NCI-H446 (cell line): ENCODE results near the gene EME2.

ENCODE experiments used
- DNase-seq, 2 experiments: peaks; one replicate each; lab custom pipeline; 2025; lab: John Stamatoyannopoulos, UW

The EME2 gene

DNA sequence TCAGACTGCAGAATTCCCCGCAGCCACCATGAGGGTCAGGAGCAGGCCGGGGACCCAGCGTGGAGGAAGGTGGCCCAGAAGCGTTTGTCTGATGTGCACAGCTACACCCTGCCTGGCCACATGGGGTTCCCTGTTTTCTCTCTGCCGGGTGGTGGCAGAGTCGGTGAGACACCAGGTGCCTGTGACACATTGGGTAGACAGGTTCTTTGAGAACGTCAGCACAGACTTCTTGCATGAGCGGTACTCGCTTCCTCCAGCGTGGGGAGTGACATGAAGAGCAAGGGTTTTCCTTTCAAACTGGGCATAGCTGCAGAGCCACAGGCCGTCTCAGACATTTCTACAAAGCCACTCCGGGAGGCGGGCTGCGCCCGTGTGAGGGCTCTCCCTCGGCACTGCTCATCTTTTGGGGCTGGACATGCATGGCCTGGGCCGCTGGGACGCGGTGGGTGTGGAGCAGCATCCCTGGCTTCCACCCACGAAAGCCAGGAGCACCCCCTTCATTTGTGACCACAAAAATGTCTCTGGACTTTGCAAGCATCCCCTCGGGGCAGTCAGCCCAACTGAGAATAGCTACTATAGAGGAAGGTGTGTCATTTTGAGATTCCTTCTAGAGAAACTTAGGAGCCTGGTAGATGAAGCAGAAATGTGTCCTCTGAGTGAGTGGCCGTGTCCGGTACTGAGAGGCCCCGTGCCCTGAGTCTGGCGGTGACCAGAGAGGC is 27.3 kb upstream of the EME2 start:
- DNase-seq = no peak

DNA sequence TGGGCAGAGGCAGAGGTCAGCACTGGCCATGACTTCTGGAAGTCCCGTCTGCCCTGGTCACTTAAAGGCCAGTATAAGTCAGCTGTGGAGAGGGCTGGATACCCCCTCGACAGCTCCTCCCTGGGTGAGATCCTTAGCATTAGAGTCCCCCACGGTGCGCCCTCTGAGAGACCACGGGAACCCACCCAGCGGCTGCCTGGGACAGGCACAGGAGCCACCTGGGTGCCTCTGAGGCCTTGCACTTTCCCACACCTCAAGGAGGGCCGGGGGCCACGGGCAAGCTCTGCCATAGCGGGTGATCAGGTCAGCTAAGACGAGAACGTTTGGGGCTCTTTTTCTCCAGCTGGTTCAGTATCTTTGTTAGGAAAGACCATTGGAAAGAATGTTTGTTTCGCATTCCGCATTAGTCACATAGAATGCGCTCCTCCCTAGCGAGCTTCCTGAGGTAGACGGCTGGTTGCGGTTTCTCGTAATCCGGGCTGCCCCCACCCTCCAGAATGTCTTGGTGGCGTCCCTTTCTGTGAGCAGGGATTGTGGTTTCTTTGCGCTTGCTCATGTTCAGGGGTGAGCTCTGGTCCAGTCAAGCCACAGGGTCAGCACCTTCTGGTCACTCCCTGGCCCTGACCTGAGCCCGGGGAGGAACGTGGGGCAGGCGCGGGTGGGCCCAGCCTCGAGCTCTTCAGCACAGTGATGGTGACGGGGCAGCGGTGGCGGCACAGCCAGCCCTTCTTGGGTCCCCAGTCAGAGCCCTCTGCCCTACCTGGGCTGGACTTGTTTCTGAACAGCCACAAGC is 26.5 kb upstream of the EME2 start:
- no peak for DNase-seq

DNA sequence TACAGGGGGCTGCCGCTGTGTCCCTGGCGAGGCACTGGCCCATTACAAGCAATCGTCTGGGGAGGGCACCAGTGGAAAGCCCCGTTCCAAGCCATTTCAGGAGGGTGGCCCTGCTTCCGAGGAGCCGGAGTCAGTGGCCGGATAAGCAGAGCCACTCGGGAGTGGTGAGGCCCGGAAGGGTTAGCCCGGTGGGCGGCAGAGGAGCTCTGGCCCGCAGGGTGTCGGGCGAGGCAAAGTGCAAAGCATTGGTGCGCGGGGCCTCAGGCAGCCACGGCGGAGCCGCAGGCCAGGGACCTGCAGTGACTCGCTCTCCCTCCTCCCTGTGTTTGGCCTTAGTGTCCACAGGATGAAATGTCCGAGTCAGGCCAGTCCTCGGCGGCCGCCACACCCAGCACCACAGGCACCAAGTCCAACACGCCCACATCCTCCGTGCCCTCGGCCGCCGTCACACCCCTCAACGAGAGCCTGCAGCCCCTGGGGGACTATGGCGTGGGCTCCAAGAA is 25.9 kb upstream of the EME2 start:
- no peak for DNase-seq

DNA sequence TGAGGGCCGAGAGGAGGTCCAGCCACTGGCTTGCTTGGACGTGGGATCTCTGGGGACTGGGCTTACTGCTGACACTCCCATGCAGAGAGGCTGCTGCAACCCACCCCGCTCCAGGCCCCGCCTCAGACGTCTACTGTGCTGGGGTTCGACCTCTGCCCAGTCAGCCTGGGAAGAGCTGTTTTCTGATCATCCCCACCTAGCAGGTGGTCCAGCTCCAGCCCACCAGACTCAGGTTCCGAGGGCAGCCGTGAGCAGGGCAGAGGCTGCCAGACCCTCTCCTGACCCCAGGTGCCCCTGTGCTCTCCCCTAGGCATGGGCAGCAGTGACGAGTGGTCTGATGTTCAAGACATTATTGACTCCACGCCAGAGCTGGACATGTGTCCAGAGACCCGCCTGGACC is 24.7 kb upstream of the EME2 start:
- DNase-seq = no peak

DNA sequence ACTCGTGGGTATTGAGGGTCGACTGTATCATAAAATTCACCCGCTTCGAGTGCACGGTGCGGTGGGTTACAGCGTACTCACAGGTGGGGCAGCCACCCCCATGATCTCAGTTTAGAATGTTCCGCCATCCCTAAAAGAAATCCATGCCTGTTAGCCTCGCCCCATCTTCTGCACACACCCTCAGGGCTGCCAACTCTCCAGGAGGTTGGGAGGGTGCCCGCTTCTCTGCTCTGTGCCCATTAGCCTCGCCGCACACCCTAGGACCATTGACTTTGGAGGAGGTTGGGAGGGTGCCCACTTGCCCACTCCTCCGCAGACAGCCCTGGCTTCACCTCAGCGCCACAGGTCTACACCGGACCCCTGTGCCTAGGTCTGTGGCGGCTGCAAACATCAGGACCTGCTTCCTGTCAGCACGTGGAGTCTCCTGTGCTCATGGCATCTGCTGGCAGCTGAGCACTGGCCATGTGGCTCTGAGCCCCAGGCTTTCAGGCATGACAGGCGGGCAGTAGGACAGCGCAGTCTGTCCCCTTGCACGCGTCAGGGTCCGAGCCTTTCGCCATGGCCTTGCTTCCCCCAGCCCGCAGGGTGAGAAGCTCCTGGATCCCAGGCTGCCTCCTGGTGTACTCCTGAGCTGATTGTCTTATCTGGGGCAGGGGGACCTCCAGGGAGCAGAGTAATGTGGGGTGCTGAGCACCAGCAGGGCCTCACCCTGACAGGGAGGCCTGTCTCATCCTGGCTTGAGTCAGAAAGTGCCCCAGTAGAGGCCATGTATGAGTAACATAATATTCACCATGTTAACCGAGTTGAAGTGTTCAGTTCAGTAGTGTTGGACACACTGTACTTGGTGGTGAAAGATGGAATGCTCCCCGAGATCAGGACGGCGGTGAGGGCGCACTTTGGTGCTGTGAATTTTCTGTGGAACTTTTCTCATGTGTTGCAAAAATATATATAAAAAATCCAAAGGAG is 23.2 kb upstream of the EME2 start:
- DNase-seq = no peak

DNA sequence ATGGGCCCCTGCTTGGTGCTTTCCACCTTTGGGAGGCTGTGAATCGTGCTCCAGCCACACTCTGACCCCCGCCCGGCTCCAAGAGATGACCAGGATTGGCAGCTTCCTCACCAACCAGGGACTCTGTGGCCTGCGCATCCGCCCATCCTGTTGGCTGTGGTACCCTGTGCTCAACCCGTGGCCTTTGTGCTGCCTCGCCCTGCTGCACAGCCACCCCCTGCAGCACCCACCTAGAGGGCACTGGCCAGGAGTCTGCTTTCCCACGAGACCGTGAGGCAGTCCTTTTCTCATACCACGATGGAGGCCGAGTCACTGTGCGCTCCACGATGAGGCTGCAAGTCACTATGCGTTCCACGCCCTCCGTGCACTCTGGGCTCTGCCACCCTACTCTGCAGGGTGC is 20.7 kb upstream of the EME2 start:
- no peak for DNase-seq

DNA sequence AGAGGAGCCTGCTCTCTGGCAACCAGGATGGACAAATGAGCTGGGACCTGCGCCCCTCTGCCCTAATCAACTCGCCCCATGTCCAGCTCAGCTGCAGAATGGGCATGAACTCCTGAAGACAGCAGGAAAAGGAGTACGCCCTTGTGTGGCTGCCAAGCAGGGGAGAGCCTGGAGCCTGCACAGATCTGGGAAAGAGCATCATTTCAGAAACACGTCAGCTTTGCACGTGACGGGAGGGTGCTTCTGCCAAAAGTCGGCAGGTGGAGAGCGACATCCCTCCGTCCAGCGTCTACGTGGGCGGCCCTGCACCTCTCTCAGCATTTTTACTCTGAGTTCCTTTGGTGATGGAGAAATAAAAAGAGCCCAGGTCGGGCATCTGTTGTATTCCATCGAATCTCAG is 19.8 kb upstream of the EME2 start:
- DNase-seq = no peak

DNA sequence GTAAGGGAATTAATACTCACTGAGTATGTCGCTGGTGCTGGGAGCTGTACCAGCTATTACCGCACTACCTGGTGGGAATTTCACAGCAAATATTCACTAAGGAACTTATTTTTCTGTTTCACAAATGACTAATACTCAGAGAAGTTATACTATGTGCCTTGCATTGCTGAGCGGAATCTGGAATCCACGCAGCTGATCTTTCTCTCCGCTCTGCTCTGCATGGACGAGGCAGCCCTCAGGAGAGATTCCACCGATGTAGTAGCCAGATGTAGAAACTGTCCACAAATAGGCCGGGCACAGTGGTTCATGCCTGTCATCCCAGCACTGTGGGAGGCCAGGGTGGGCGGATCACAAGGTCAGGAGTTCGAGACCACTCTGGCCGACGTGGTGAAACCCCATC is 18.4 kb upstream of the EME2 start:
- DNase-seq = no peak

DNA sequence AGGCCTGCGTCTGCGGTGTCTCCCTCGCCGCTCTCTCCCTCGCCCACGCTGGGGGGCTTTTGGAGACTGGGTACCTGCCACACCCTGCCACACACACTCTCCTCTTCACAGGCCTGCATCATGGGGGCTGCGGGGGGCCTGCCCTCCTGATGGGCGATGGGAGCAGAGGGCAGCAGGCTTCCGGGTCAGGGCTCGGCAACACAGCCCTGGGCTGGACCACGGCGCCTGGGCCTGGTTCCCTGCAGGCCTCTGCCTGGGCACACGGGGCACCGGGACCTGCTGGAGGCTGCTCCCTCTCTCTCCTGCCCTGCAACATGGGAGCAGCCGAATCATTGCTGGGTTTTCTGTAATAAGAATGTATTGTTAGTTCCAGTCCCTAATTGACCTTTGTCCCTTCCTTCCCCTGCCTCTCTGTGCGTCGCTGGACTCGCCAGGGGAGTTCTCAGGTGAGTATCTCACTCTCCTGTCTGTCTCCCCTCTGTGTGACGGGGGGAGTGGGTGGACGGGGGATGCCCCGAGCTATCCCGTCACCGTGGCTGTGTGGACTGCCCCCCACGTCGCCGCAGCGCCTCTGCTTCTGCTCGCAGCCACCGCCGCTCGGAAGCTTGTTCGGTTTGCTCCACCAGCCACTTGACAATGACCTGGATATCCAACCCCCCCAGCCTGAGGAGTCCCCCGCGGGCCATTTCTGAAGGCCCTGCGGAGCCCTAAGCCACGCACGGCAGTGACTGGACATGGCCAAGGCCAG is 14.7 kb upstream of the EME2 start:
- DNase-seq = no peak

DNA sequence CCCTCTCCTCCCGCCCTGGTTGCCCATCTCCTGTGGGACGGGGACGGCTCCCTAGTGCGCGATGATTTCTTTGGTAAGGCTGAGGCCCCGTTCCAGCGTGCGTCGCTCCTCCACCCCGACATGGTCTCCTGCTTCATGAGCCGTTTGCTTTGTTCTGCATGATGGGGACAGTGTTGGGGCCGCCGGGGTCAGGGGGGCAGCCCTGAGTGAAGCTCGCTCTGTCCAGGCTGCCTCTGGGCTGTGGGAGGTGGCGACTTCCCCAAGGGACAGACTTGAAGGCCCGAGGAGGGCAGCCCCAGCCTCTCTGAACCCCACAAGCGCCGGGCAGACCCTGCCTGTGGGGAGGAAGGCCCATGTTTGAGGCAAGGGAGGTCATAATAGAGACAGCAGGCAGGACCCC is 13.7 kb upstream of the EME2 start:
- DNase-seq = no peak

DNA sequence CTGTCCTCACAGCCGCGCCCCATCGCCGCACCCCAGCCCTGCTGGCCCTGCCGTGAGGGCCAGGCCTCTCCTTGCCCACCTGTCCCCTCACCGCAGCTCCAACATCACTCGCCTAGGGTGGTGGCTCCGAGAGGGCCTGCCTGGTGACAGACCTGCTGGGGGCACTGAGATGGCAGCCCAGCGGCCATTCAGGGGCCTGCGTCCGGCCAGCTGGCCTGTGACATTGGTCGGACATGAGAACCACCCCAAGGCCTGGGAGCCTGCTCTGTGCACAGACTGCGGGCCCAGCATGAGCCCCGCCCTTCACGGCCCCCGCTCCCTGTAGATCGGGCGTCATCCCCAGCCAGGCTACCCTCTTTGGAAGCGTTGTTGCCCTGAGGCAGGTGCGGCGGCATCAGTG is 13.1 kb upstream of the EME2 start:
- no peak for DNase-seq

DNA sequence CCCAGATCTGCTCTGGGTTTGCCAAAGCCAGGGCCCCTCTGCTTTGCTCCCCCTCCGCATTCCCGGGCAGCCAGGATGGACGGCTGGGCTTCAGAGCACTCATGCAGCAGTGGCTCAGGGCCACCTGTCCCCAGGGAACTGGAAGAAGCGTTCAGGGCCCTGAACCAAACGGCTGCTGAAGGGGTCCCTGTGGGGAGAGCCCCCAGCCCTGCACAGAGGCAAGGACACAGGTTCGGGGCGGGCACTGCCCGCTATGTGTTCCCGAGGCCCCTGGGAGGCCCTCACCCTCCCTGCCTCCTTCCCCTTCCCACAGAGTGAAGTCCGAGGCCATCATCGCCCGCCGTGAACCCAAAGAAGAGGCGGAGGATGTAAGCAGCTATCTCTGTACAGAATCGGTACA is 11.7 kb upstream of the EME2 start:
- no peak for DNase-seq

DNA sequence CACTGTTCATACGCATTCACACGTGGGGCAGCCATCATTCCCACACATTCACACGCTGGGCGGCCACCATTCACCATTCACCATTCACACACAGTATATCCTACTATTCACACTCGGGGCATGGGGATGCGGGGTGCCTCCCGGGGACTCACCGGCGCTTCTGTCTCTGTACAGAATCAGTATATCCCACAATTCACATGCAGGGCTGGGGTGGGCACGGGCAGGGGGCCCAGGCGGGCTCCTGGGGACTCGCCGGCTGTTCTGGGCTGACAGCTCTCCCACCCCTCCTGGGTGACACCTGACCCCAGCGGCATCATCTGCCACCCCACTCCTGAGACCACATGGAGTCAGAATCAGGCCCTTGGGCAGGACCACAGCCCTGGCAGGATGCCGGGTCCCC is 10.9 kb upstream of the EME2 start:
- no peak for DNase-seq

DNA sequence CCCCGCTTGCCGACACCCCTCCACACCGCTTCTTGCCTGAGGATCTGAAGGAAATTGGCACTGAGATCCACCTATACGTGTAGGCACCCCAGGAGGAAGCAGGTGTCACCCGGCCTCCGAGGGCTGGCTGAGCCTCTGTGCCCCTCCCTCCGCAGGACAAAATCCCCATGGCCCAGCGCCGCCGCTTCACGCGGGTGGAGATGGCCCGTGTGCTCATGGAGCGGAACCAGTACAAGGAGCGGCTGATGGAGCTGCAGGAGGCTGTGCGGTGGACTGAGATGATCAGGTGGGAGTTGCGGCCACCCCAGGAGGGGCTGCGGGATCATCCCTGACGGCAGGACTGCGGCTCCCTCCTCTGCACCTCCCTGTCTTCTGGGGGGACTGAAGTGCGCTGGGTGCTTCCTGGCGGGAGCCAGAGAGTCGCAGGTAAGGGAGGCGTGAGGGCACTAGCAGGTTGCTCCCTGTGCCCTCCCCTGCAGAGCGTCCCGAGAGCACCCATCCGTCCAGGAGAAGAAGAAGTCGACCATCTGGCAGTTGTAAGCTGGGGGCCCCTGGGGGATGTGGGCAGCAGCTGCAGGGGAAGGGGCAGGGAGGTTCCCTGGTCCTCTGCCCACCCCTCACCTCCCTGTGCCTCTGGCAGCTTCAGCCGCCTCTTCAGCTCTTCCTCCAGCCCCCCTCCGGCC is 10.3 kb upstream of the EME2 start:
- DNase-seq = no peak

DNA sequence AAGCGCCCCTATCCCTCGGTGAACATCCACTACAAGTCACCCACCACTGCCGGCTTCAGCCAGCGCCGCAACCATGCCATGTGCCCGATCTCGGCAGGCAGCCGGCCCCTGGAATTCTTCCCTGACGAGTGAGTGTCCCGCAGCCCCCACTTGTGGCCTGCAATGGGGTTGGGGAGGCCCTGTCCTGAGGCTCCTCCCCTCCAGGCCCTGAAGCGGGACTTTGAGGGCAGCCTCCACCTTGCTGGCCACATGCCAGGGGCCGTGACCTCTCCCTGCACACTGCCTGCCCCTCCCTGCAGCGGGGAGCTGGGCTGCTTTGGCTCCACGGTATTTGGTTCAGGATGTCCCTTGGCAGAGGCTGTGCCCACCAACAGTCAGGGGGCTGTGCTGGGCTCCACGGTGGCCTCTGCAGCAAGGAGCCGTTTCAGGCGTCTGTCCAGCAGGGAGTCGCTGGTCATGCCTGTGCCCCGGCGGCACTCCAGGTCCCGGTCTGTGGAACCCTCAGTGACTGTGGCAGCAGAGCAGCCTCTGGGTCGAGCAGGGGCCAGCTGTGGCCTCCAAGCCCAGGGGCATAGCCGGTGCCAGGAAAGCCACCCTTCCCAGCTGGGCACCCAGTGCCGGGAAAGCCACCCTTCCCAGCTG is 9.6 kb upstream of the EME2 start:
- DNase-seq = no peak

DNA sequence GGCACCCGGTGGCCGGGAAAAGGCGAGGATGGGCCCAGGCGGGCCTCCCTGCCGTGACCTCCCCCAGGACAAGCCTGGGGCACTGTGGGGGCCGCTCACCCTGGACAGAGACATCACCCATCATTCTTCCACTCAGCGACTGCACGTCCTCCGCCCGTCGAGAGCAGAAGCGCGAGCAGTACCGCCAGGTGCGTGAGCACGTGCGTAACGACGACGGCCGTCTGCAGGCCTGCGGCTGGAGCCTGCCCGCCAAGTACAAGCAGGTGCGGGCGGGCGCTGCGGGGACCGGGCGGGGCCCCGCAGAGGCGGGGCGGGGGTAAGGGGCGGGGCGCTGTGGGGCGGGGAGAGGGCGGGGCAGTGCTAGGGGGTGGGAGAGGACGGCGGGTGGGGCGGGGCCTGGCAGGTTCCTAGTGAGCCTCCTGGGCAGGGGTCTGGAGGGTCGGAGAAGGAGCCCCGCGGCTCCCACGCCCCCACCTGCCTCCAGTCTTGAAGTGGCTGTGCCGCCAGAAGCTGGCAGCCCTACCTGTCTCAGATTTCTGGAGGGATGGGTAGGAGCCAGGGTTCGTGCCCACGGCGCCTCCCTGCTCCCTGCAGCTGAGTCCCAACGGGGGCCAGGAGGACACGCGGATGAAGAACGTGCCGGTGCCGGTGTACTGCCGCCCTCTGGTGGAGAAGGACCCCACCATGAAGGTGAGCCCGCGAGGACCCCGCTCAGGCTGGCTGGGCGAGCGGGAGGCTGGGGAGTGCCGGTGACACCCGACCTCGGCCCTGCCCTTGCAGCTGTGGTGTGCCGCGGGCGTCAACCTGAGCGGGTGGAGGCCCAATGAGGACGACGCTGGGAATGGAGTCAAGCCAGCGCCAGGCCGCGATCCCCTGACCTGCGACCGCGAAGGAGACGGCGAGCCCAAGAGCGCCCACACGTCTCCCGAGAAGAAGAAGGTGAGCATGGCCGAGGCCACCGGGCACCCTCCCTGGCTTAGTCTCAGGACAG is 8.8 kb upstream of the EME2 start:
- DNase-seq = no peak

DNA sequence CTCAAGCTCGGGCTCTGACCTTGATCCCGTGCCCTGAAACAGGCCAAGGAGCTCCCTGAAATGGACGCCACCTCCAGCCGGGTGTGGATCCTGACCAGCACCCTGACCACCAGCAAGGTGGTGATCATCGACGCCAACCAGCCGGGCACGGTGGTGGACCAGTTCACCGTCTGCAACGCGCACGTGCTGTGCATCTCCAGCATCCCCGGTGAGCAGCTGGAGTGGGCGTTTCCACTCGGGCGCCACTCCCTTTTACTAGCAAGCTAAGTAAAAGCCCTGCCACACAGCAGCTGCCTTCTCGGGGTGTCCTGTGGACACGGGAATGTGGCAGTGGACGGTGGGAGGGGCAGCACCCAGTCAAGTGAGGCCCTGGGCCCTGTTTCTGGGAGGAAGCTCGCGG is 7.6 kb upstream of the EME2 start:
- no peak for DNase-seq

DNA sequence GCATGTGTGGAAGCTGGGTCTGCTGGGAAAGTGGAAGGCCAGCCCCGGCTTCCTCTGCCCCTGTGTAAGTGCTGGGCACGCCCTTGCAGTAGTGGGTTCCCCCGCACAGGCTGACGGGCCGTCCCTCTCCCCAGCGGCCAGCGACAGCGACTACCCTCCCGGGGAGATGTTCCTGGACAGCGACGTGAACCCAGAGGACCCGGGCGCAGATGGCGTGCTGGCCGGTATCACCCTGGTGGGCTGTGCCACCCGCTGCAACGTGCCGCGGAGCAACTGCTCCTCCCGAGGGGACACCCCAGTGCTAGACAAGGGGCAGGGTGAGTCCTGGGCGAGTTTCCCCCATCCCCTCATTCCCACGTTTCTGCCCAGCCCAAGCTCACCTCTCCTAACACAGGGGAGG is 6.8 kb upstream of the EME2 start:
- no peak for DNase-seq

DNA sequence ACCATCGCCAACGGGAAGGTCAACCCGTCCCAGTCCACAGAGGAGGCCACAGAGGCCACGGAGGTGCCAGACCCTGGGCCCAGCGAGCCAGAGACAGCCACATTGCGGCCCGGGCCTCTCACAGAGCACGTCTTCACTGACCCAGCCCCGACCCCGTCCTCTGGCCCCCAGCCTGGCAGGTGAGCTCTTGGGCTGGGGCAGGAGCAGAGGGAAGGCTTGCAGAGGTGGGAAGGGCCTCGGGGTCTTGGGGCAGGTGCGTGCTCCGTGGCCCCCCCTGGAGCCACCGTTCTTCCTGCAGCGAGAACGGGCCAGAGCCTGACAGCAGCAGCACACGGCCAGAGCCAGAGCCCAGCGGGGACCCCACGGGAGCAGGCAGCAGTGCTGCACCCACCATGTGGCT is 6.4 kb upstream of the EME2 start:
- DNase-seq = no peak
